Epithelial cell of proximal tubule (primary cell): ENCODE measurements around the gene TTLL8. TPM values are rescaled to one million over a fixed set of nuclear protein-coding genes. Genes with fewer than 3 reads are reported as not detected.

Experiments
- DNase-seq: peaks from one replicate; pipeline ENCODE4 v3.0.0-alpha.2; 2011; ENCODE audit warnings: low read depth
- H3K4me3 ChIP-seq: 2 replicates; pipeline ENCODE4 v1.5.1; 2011; ENCODE audit warnings: low read depth, mild to moderate bottlenecking, low read length
- CTCF ChIP-seq: conservative IDR thresholded peaks from 2 replicates; pipeline ENCODE4 v1.5.1; 2012; ENCODE audit warnings: low read depth, mild to moderate bottlenecking, low read length
- total RNA-seq: library from RNA; depleted of rRNA; stranded (reverse); fragments of >200 nt; gene quantifications from 2 replicates; pipeline ENCODE4 v1.2.3, GENCODE V29; 2015

The TTLL8 gene
- not detected in 2 replicates for total RNA-seq

- H3K4me3 ChIP-seq: no peak within 1 kb of the TSS
- no peak for TF ChIP-seq CTCF
- no peak for DNase-seq
These were observed at the start of gene TTLL8 for GRCh38 chr22:50058061-50058905. TSS of gene TTLL8 (minus strand) at chr22:50058298.

- DNase-seq: no peak
- no peak overlapping the region for H3K4me3 ChIP-seq
- no peak for TF ChIP-seq CTCF
These were observed 49.4 kb upstream of the TTLL8 start for GRCh38 chr22:50107529-50107928.

DNA sequence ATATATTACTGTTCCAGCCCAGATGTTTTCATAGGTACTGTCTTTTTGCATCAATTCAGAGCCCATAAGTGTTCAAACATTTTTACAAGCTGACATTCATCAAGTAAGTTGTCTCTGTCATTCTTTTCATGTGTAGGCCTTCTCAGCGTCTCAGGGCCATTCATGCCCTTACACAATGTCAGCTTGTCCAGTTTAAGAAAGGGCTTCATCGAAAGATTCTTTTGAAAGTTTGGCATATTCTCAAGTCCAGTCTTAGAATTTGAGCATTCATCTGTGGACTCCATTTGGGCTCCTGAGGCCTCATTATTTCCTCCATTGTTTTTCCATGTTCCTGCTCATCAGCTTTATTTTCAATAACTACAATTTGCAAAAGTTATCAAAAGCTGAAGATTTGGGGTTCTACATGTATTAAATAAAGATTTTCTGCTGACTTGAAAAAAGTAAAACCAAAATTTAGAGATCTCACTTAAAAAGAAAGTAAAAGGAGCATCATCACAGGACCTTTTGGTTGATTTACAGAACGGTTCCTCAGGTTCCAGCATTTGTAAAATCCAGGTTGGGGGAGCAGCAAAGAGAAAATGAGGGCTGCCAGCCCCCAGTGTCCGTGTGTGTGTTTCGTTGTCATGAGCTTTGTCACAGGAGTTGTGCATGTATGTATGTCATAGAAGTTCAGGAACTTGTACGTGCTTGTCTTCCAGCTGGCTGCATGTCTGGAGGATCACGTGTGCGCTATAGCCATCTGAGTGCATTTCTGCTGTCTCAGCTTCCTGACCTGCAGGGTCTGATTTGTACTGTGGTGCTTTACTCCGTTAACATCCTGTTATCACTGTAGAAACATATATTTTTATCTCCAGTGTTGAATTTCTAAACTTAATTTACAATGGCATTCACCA is 47.4 kb upstream of the TTLL8 start:
- no peak for TF ChIP-seq CTCF
- DNase-seq: no peak
- no peak overlapping the region for H3K4me3 ChIP-seq

- H3K4me3 ChIP-seq: no peak overlapping the region
- no peak for TF ChIP-seq CTCF
- DNase-seq: no peak
These were observed 46.0 kb upstream of the TTLL8 start for GRCh38 chr22:50104141-50104544.

DNA sequence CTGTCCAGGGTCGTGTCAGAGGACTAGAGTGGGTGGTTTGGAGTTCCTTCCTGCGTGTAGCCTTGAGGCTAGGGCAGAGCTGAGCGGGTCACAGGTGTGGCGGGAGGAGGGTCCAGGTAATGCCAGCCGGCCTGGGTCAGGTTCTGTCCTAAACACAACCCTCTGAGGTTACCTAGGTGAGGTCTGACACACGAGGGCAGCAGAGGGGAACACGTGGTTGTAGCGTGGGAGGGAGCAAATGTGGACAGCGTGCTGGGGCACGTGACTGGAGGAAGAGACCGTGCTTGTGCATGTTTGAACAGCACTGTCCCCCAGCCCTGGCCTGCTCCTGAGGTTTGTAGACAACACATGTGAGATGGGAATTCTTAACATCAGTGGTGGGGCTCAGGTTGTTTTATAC is 44.8 kb upstream of the TTLL8 start:
- DNase-seq: no peak
- TF ChIP-seq CTCF: peak; percentile 14
- H3K4me3 ChIP-seq: no peak overlapping the region

DNA sequence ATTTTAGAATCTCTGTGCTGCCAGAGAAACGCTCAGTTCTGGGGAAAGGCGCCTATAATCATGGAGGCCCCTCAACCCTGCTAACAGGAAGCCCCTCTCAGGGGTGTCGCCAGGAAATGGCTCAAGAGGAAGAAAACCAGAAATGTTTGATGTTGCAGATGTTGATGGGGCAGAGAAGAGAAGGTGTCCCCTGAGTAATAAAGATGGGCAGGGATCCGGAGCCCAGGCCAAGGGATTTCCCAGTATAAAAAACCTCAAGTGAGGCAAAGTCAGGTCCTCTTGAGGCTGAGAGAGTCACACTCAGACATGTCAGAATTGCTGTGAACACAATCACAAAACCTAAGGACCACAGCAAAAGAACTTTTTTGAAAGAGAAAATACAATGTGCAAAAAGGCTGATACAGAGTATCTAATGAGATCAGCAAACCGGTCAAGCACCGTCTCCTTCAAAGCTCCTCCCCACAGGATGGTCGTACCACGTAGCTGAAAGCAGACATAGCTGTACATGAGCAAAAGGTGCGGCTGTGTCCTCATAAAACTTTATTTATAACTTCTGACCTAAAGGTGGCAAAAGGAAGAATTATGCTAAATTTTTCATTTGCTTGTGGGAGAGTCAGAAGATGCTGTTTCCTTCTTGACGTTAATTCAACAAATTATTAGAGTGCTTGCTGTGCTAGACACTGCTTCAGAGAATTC is 43.9 kb upstream of the TTLL8 start:
- no peak for TF ChIP-seq CTCF
- H3K4me3 ChIP-seq: no peak overlapping the region
- DNase-seq: no peak
